GM12865 (cell line): ENCODE measurements around the gene LCNL1.

ENCODE experiments used
- DNase-seq: peaks from one replicate; pipeline ENCODE4 v3.0.0; 2010; ENCODE audit warnings: low read depth
- H3K4me3 ChIP-seq: 2 replicates; pipeline ENCODE4 v1.5.1; 2011; ENCODE audit warnings: mild to moderate bottlenecking, low read depth, low read length, control low read depth
- TF ChIP-seq, protein P1 (sequence below): IDR thresholded peaks from 2 replicates; pipeline ENCODE4 v1.5.1; 2011; ENCODE audit warnings: low read length, control low read depth, low read depth, inconsistent platforms; ENCODE audit not compliant: insufficient read depth; ENCODE audit errors: missing control alignments

The LCNL1 gene

DNA sequence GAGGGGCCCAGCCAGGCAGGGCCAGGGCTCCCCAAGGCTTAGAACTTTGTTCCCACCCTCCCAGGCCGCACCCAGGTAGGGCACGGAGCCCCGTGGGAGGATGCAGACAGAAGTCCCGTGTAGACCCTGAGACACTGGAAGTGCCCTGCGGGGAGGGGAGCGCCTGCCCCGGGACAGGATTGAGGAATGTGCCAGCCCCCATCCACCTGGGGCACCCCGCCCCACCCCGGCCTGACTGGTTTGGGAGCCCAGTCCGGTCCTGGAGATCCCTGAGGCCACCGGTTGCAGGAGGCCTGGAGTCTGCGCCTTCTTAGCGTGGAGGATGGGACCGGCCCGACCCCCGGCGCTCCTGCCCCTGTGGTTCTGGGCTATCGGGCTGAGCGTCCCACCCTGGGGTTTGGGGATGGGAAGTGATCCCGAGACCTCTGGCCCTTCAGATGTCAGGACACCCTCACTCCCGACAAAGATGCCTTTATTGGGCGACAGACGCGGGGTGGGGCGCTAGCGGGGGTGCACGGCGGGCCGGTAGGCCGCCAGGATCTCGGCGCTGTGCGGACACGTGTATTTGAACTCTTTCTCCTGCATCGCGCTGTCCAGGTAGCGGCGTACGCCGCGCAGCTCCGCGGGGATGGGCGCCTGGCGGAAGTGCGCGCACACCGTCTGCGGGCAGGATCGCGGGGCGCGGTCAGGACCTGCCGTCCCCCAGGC lies 11.5 kb downstream of the LCNL1 start:
- DNase-seq: no peak
- TF ChIP-seq, protein P1, sequence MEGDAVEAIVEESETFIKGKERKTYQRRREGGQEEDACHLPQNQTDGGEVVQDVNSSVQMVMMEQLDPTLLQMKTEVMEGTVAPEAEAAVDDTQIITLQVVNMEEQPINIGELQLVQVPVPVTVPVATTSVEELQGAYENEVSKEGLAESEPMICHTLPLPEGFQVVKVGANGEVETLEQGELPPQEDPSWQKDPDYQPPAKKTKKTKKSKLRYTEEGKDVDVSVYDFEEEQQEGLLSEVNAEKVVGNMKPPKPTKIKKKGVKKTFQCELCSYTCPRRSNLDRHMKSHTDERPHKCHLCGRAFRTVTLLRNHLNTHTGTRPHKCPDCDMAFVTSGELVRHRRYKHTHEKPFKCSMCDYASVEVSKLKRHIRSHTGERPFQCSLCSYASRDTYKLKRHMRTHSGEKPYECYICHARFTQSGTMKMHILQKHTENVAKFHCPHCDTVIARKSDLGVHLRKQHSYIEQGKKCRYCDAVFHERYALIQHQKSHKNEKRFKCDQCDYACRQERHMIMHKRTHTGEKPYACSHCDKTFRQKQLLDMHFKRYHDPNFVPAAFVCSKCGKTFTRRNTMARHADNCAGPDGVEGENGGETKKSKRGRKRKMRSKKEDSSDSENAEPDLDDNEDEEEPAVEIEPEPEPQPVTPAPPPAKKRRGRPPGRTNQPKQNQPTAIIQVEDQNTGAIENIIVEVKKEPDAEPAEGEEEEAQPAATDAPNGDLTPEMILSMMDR: no peak
- no peak overlapping the region for H3K4me3 ChIP-seq

DNA sequence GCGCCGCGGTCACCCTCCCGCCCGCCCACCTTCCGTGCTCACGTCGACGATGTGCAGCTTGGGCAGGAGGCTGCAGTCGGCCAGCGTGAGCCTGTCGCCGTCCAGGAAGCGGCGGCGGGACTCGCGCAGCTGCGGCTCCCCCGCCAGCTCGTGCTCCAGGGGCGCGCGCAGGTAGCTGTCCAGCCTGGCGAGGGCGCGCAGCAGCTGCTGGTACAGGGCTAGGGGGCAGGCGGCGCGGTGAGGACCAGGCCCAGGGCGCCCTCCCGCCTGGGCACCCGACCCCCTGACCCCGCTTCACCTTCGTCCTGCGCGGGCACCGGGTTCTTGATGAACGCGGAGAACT lies 12.1 kb downstream of the LCNL1 start:
- H3K4me3 ChIP-seq: no peak overlapping the region
- TF ChIP-seq, protein P1: no peak
- no peak for DNase-seq

DNA sequence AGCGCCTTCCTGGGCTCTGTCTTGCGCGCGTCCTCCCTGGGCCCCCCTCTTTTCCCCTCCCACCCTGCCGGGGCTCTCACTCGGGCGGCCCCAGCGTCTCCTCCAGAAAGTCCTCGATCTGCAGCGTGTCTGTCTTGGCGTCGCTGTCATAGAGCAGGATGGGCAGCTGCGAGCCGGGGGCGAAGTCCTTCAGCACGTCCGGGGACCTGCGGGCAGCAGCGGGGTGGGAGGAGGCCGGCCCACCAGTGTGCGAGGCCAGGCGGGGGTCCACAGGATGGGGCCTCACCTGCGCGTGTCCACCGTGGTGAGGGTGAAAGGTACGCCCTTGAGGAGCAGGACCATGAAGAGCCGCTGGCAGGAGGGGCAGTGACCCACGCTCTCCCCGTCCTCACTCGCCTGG lies 12.6 kb downstream of the LCNL1 start:
- H3K4me3 ChIP-seq: no peak overlapping the region
- no peak for DNase-seq
- TF ChIP-seq, protein P1: no peak

DNA sequence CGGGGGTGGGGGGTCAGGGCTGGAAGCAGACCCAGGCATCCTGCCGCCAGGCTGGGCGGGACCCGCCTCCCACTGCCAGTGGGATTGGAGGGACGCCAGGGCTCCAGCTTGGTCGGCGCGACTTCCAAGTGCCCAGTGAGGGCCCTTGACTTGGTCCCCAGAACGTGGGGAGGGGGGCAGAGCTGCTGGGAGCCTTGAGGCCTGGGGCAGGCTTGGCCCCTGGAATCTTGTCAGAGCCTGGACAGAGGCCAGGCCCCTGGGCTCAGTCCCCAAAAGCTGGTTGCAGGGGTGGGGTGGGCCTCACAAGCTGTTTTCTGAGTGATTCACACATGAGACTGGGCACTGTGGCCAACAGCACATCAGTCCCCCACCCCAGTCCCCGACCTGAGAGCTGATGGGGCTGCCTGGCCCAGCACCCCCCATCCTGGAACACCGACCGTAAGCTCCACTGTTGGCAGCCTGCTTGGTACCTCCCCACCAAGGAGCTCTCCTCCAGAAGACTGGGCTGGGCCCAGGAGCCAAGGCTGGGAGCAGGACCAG lies 13.0 kb downstream of the LCNL1 start:
- no peak overlapping the region for H3K4me3 ChIP-seq
- TF ChIP-seq, protein P1: no peak
- no peak for DNase-seq

DNA sequence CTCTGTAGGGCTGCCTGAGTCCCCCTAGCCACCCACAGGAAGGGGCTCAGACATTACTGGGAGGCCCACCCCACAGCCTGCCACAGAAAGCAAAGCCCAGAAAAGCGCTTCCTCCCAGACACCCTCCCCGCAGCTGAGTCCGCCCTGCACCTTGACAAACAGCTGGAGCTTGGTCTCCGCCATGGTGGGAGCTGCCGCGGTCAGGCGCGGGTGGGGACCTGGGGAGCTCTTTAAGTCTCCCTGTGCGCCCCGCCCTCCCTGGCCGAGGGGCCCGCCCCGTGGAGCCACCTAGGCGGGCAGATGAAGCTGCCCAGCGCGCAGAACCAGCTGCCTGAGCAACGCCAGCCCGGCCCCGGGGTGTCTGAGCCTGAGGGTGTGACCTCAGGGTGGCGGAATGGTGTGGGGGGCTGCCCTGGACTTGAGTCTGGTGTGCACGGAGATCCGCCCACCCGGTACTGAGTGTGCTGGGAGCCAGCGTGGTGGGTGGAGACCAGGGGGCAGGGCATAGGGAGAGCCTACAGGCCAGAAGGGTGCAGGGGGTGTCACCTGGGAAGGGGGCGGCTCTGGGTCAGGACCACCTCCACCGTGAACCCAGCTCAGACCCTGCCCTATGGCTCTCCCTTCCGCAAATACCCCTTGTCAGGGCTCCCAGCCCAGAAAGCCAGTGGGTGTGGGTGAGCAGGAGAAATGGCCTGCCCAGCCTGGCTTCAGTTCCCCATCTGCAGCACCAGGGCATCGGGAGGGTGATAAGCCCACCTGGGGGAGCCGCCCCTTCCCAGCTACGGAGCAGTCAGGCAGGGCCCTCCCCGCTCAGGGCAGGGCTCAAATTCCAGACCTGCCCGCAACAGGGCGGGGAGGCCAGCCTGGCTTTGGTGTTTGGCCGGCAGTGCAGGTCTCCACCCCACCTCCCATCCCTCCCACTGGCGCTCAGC lies 13.8 kb downstream of the LCNL1 start, which contains the start of gene CLIC3:
Gene CLIC3 (minus strand): TSS at position 208 of the 932 bp plus-strand sequence. CDS start 25 bp downstream, at position 183.
- DNase-seq: no peak
- H3K4me3 ChIP-seq: no peak within 1 kb of the TSS
- TF ChIP-seq, protein P1: no peak

DNA sequence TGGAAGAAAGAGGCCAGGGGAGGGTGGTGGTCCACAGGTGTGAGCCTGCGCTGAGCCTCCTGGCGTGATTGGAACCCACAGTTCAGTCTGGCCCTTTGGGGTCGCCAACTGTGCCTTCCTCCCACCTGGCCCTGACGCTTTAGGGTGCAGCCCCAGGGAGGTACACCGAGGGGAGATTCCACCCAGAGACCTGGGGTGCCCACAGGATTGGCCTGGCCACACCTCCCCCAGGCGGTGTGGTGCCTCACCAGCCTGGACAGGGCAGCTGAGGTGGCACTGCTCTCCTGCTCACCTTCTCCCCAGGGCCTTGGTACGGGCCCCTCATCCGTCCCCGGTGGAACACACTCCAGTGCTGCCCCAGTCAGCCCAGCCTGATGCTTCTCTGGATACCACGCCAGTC lies 14.6 kb downstream of the LCNL1 start:
- DNase-seq: no peak
- TF ChIP-seq, protein P1: no peak
- no peak overlapping the region for H3K4me3 ChIP-seq
